ENCODE measurements around the gene CAPRIN1. TPM values are rescaled to one million over a fixed set of nuclear protein-coding genes. Genes with fewer than 3 reads are reported as not detected.

The CAPRIN1 gene
- total and polyA plus RNA-seq, 4 donors = 65.6 to 285 (median 119) TPM

DNA sequence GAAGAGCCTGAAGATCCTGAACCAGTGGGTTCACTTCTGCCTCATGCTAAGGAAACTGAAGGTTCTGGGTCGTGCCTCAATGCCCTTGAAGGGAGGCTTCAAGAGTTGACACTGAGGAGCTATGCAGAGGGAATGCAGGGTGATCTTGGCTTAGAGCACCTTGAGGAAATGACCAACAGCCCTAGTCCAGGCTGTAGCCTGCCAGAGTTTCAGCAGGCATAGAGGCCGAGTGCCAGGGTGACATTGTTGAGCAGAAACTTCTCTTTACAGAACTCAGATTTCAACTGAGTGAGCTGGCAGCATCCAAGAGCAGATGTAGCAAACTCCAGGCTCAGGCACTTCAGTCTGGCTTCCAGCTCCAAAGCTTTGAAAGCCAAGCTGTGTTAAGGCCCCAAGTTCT, 23.1 kb upstream of the CAPRIN1 start:
- H3K9me3 ChIP-seq (ENCODE audit: control insufficient read depth in 4 of 4, insufficient read depth in 3 of 4, low read length in 3 of 4) = no peaks in the 10 kb centered on the region
- TF ChIP-seq, protein P1, sequence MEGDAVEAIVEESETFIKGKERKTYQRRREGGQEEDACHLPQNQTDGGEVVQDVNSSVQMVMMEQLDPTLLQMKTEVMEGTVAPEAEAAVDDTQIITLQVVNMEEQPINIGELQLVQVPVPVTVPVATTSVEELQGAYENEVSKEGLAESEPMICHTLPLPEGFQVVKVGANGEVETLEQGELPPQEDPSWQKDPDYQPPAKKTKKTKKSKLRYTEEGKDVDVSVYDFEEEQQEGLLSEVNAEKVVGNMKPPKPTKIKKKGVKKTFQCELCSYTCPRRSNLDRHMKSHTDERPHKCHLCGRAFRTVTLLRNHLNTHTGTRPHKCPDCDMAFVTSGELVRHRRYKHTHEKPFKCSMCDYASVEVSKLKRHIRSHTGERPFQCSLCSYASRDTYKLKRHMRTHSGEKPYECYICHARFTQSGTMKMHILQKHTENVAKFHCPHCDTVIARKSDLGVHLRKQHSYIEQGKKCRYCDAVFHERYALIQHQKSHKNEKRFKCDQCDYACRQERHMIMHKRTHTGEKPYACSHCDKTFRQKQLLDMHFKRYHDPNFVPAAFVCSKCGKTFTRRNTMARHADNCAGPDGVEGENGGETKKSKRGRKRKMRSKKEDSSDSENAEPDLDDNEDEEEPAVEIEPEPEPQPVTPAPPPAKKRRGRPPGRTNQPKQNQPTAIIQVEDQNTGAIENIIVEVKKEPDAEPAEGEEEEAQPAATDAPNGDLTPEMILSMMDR (IDR thresholded peaks at IDR 0.05; ENCODE audit: control extremely low read depth, extremely low read depth) = no peak
- WGBS, 2 donors = 35 to 75% methylated on average over 2 of the region's 2 CpGs
- no peaks in the 10 kb centered on the region for H3K4me1 ChIP-seq (ENCODE audit: control insufficient read depth in 5 of 5, insufficient read depth in 5 of 5, low read length in 5 of 5)
- H3K27me3 ChIP-seq (ENCODE audit: control insufficient read depth in 3 of 3, insufficient read depth in 3 of 3, low read length in 2 of 3) = no peaks in the 10 kb centered on the region
- no peaks in the 10 kb centered on the region for H3K36me3 ChIP-seq (ENCODE audit: control insufficient read depth in 4 of 4, insufficient read depth in 4 of 4, low read length in 4 of 4)
- no peak overlapping the region for H3K9ac ChIP-seq (ENCODE audit: insufficient read depth in 1 of 2, low read length in 2 of 2)
- ATAC-seq (ENCODE audit: insufficient read depth, low FRiP score) = no peak
- DNase-seq = peak in 1 of 3 donors; percentile 7
- H3K4me3 ChIP-seq = no peak overlapping the region
- no peak overlapping the region for H3K27ac ChIP-seq (ENCODE audit: low read depth in 1 of 2, low read length in 1 of 2)

- no peak overlapping the region for H3K4me3 ChIP-seq
- DNase-seq (no peak), ATAC-seq (ENCODE audit: insufficient read depth, low FRiP score) (no peak)
- H3K36me3 ChIP-seq (ENCODE audit: control insufficient read depth in 4 of 4, insufficient read depth in 4 of 4, low read length in 4 of 4) = no peaks in the 10 kb centered on the region
- H3K27me3 ChIP-seq (ENCODE audit: control insufficient read depth in 3 of 3, insufficient read depth in 3 of 3, low read length in 2 of 3) = no peaks in the 10 kb centered on the region
- H3K9me3 ChIP-seq (ENCODE audit: control insufficient read depth in 4 of 4, insufficient read depth in 3 of 4, low read length in 3 of 4) = no peaks in the 10 kb centered on the region
- no peak overlapping the region for H3K9ac ChIP-seq (ENCODE audit: insufficient read depth in 1 of 2, low read length in 2 of 2)
- no peak overlapping the region for H3K27ac ChIP-seq (ENCODE audit: low read depth in 1 of 2, low read length in 1 of 2)
- TF ChIP-seq, protein P1 (IDR thresholded peaks at IDR 0.05; ENCODE audit: control extremely low read depth, extremely low read depth) = no peak
- H3K4me1 ChIP-seq (ENCODE audit: control insufficient read depth in 5 of 5, insufficient read depth in 5 of 5, low read length in 5 of 5) = no peaks in the 10 kb centered on the region
- 78 to 82% methylated on average over 4 of the region's 4 CpGs for WGBS, 2 donors
These were observed 22.4 kb upstream of the CAPRIN1 start for GRCh38 chr11:34029176-34029575.

DNA sequence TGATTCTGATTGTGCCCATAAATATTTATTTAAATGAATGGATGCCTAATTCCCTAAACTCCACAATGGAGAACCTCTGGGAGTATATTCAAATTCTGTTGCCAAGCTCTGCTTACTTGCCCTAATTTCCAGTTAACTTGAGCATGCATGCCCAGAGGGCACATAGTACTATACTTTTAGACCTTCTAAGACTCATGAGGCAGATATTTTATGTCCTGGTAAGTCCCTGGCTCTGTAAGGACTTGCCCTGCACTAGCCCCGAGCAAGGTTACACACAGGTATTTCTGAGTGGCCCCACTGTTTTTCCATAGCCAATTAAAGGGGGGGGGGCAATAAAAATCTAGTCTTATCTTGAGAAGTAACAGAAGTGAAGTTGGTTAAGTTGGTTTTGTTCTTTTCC, 21.1 kb upstream of the CAPRIN1 start:
- Histone ChIP-seq H3K27me3 (ENCODE audit: control insufficient read depth in 3 of 3, insufficient read depth in 3 of 3, low read length in 2 of 3) (no peaks in the 10 kb centered on the region), H3K27ac (ENCODE audit: low read depth in 1 of 2, low read length in 1 of 2) (no peak overlapping the region), H3K9ac (ENCODE audit: insufficient read depth in 1 of 2, low read length in 2 of 2) (no peak overlapping the region), H3K9me3 (ENCODE audit: control insufficient read depth in 4 of 4, insufficient read depth in 3 of 4, low read length in 3 of 4) (no peaks in the 10 kb centered on the region), H3K4me3 (no peak overlapping the region), H3K4me1 (ENCODE audit: control insufficient read depth in 5 of 5, insufficient read depth in 5 of 5, low read length in 5 of 5) (no peaks in the 10 kb centered on the region), H3K36me3 (ENCODE audit: control insufficient read depth in 4 of 4, insufficient read depth in 4 of 4, low read length in 4 of 4) (no peaks in the 10 kb centered on the region)
- no peak for ATAC-seq (ENCODE audit: insufficient read depth, low FRiP score)
- WGBS, 2 donors = 74 to 92% methylated on average over 1 of the region's 1 CpG
- TF ChIP-seq, protein P1 (IDR thresholded peaks at IDR 0.05; ENCODE audit: control extremely low read depth, extremely low read depth) = no peak
- DNase-seq = no peak

DNA sequence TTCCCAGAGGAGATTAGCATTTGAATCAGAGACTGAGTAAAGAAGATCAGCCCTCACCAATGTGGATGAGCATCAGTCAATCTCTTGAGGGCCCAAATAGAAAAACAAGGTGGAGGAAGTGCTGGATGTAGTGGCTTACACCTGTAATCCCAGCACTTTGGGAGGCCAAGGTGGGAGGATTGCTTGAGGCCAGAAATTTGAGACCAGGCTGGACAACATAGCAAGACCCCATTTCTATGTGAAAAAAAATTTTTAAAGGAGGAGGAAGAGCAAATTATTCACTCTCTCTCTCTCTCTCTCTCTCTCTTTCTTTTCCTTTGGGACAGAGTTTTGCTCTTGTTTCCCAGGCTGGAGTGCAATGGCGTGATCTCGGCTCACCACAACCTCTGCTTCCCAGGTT, 18.1 kb upstream of the CAPRIN1 start:
- ATAC-seq (ENCODE audit: insufficient read depth, low FRiP score) (no peak), DNase-seq (no peak)
- Histone ChIP-seq H3K36me3 (ENCODE audit: control insufficient read depth in 4 of 4, insufficient read depth in 4 of 4, low read length in 4 of 4) (no peaks in the 10 kb centered on the region), H3K4me3 (no peak overlapping the region), H3K9ac (ENCODE audit: insufficient read depth in 1 of 2, low read length in 2 of 2) (no peak overlapping the region), H3K27ac (ENCODE audit: low read depth in 1 of 2, low read length in 1 of 2) (no peak overlapping the region), H3K4me1 (ENCODE audit: control insufficient read depth in 5 of 5, insufficient read depth in 5 of 5, low read length in 5 of 5) (no peaks in the 10 kb centered on the region), H3K27me3 (ENCODE audit: control insufficient read depth in 3 of 3, insufficient read depth in 3 of 3, low read length in 2 of 3) (no peaks in the 10 kb centered on the region), H3K9me3 (ENCODE audit: control insufficient read depth in 4 of 4, insufficient read depth in 3 of 4, low read length in 3 of 4) (no peaks in the 10 kb centered on the region)
- WGBS, 2 donors = 96 to 100% methylated on average over 2 of the region's 2 CpGs
- TF ChIP-seq, protein P1 (IDR thresholded peaks at IDR 0.05; ENCODE audit: control extremely low read depth, extremely low read depth) = no peak
